Measurements from ENCODE around the gene PAK2.

GRCh38 chr3:196691386-196691785 is 48.3 kb upstream of the PAK2 start:
- TF ChIP-seq CTCF (IDR thresholded peaks at IDR 0.05) (no peak), POLR2A (IDR thresholded peaks at IDR 0.05) (no peak)

Measured in body of pancreas (tissue), 4 donors.